Caco-2 (cell line): Measurements from ENCODE around the gene RTKN2. TPM values are rescaled to one million over a fixed set of nuclear protein-coding genes. Genes with fewer than 3 reads are reported as not detected.

Source experiments
- BruUV-seq: library from RNA; stranded (reverse); fragments of 400-500 nt; replicated peaks from 2 replicates; lab custom pipeline; 2021; lab: Mats Ljungman, UMichigan
- CTCF ChIA-PET: fragments of 300-600 bp; sonication (Branson Sonifier 250); formaldehyde crosslinking; loops from one replicate; lab custom pipeline; 2022; ENCODE audit warnings: antibody characterized with exemption; lab: Charles Lee
- POLR2A ChIA-PET: fragments of 300-600 bp; sonication (Branson Sonifier 250); formaldehyde crosslinking; loops from one replicate; lab custom pipeline; 2022; ENCODE audit warnings: antibody characterized with exemption; lab: Charles Lee
- DNase-seq, 2 experiments: peaks; one replicate each; pipeline versions ENCODE4 v3.0.0 to v3.0.0-alpha.2; 2020 to 2022
- H3K27me3 ChIP-seq: replicated peaks from 2 replicates; pipeline ENCODE4 v1.6.0; 2011; ENCODE audit warnings: low read length; ENCODE audit not compliant: control insufficient read depth, insufficient read depth
- H3K36me3 ChIP-seq: 2 replicates; pipeline ENCODE4 v1.5.1; 2011; ENCODE audit warnings: low read length; ENCODE audit not compliant: control insufficient read depth, insufficient read depth
- H3K4me1 ChIP-seq: fragments of 250-450 bp; sonication (Bioruptor Pico); 2 replicates; pipeline ENCODE4 v1.5.1; 2020; ENCODE audit warnings: mild to moderate bottlenecking
- H3K4me3 ChIP-seq: 2 replicates; pipeline ENCODE4 v1.5.1; 2011; ENCODE audit warnings: low read depth, mild to moderate bottlenecking, control low read depth, low read length
- H3K9me3 ChIP-seq: fragments of 250-450 bp; sonication (Bioruptor Pico); 2 replicates; pipeline ENCODE4 v1.5.1; 2020; ENCODE audit warnings: mild to moderate bottlenecking, moderate library complexity
- H3K27ac Mint-ChIP-seq: one replicate; pipeline ENCODE4 v1.8.0; 2022; ENCODE audit warnings: mixed read lengths; ENCODE audit not compliant: unreplicated experiment
- H3K27me3 Mint-ChIP-seq: one replicate; pipeline ENCODE4 v1.8.0; 2022; ENCODE audit warnings: mixed read lengths; ENCODE audit not compliant: insufficient read depth, unreplicated experiment
- H3K36me3 Mint-ChIP-seq: one replicate; pipeline ENCODE4 v1.8.0; 2022; ENCODE audit warnings: mild to moderate bottlenecking, mixed read lengths; ENCODE audit not compliant: insufficient read depth, unreplicated experiment
- H3K4me1 Mint-ChIP-seq: one replicate; pipeline ENCODE4 v1.8.0; 2022; ENCODE audit warnings: low read depth, mixed read lengths; ENCODE audit not compliant: unreplicated experiment
- H3K4me3 Mint-ChIP-seq: one replicate; pipeline ENCODE4 v1.8.0; 2022; ENCODE audit warnings: mild to moderate bottlenecking, moderate library complexity, mixed read lengths; ENCODE audit not compliant: unreplicated experiment
- H3K9me3 Mint-ChIP-seq: one replicate; pipeline ENCODE4 v1.8.0; 2022; ENCODE audit warnings: mixed read lengths; ENCODE audit not compliant: unreplicated experiment
- CTCF ChIP-seq, 2 experiments: fragments of 200-600 bp in 1 of 2; IDR thresholded peaks; 1 replicate in 1 of 2; 2 replicates in 1 of 2; pipeline versions ENCODE4 v1.5.1 to v1.8.0; 2011 to 2022; ENCODE audit warnings: antibody characterized with exemption in 1 of 2, control low read depth in 1 of 2, inconsistent platforms in 1 of 2, low read depth in 1 of 2, low read length in 1 of 2, mild to moderate bottlenecking in 1 of 2, moderate library complexity in 1 of 2; ENCODE audit not compliant: insufficient read depth in 1 of 2, severe bottlenecking in 1 of 2, unreplicated experiment in 1 of 2
- intact Hi-C: fragments of 100-400 bp; cut with micrococcal nuclease; formaldehyde crosslinking; loops from one replicate; pipeline ENCODE4 v1.10.0; 2022; ENCODE audit not compliant: unreplicated experiment
- total RNA-seq: library from RNA; stranded (reverse); gene quantifications from 2 replicates; pipeline ENCODE4 v1.2.3, GENCODE V29; 2022

Gene RTKN2
- total RNA-seq, 1 experiment from 2014 or later = 37.1 TPM

GRCh38 chr10:62159351-62159750 is 109.3 kb downstream of the RTKN2 start:
- TF ChIP-seq CTCF (IDR thresholded peaks at IDR 0.05; ENCODE audit: insufficient read depth in 1 of 2, low read depth in 1 of 2, low read length in 1 of 2, severe bottlenecking in 1 of 2, unreplicated experiment in 1 of 2) = no peak
- Mint-ChIP-seq H3K9me3 (no peaks in the 10 kb centered on the region), H3K36me3 (no peaks in the 10 kb centered on the region), H3K27me3 (no peaks in the 10 kb centered on the region), H3K4me1 (no peaks in the 10 kb centered on the region), H3K4me3 (no peak overlapping the region), H3K27ac (no peak overlapping the region)
- intact Hi-C loops = no loop called here
- Histone ChIP-seq H3K4me1 (no peaks in the 10 kb centered on the region), H3K27me3 (no peaks in the 10 kb centered on the region), H3K4me3 (no peak overlapping the region), H3K9me3 (no peaks in the 10 kb centered on the region), H3K36me3 (no peaks in the 10 kb centered on the region)
- BruUV-seq = no TSS peak
- ChIA-PET CTCF (no interaction called here), POLR2A (no interaction called here)
- no peak for DNase-seq

DNA sequence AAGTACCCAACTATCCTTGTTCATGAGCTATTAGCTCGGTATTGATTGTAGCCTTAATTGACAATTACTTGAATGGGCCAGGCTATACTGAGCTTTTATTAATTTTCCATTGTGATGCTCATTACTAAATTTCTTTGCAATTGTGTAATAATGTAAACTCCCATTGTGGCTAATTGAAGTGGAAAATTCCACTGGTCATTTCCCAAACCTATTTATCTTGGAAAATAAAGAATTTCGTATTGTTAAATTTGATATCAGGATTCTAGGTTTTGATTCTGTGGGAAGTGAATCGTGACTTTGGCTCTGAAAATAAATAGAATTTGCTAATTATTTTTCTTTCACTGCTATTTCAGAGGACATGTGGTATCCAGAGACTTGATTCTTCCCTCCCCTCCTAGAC is 111.0 kb downstream of the RTKN2 start:
- no TSS peak for BruUV-seq
- Histone ChIP-seq H3K36me3 (no peaks in the 10 kb centered on the region), H3K27me3 (no peaks in the 10 kb centered on the region), H3K9me3 (no peaks in the 10 kb centered on the region), H3K4me3 (no peak overlapping the region), H3K4me1 (no peaks in the 10 kb centered on the region)
- POLR2A ChIA-PET = no interaction called here
- Mint-ChIP-seq H3K4me3 (no peak overlapping the region), H3K9me3 (no peaks in the 10 kb centered on the region), H3K4me1 (no peaks in the 10 kb centered on the region), H3K27ac (no peak overlapping the region), H3K27me3 (no peaks in the 10 kb centered on the region), H3K36me3 (no peaks in the 10 kb centered on the region)
- TF ChIP-seq CTCF (IDR thresholded peaks at IDR 0.05; ENCODE audit: insufficient read depth in 1 of 2, low read depth in 1 of 2, low read length in 1 of 2, severe bottlenecking in 1 of 2, unreplicated experiment in 1 of 2) = no peak
- no peak for DNase-seq
- intact Hi-C loops = no loop called here
- CTCF ChIA-PET = no interaction called here

GRCh38 chr10:62155054-62155680 is 113.5 kb downstream of the RTKN2 start:
- H3K36me3 Mint-ChIP-seq = no peaks in the 10 kb centered on the region
- H3K4me1 Mint-ChIP-seq = no peaks in the 10 kb centered on the region
- H3K4me1 ChIP-seq = no peaks in the 10 kb centered on the region
- intact Hi-C loops = no loop called here
- no peaks in the 10 kb centered on the region for H3K27me3 ChIP-seq
- ChIA-PET POLR2A (no interaction called here), CTCF (interaction anchor here (0.6 to 0.9 kb wide), 2 partner anchors 72 to 90 kb away, joined by 3 to 4 read pairs; no protein-coding TSS in a partner anchor)
- H3K4me3 Mint-ChIP-seq = no peak overlapping the region
- H3K9me3 Mint-ChIP-seq = no peaks in the 10 kb centered on the region
- H3K4me3 ChIP-seq = no peak overlapping the region
- H3K27ac Mint-ChIP-seq = no peak overlapping the region
- no peaks in the 10 kb centered on the region for H3K9me3 ChIP-seq
- H3K36me3 ChIP-seq = no peaks in the 10 kb centered on the region
- no peak for DNase-seq
- TF ChIP-seq CTCF (IDR thresholded peaks at IDR 0.05; ENCODE audit: insufficient read depth in 1 of 2, low read depth in 1 of 2, low read length in 1 of 2, severe bottlenecking in 1 of 2, unreplicated experiment in 1 of 2) = no peak
- BruUV-seq = no TSS peak
- no peaks in the 10 kb centered on the region for H3K27me3 Mint-ChIP-seq
